GM12878 (cell line): Measurements from ENCODE around the gene CHDH. TPM values are rescaled to one million over a fixed set of nuclear protein-coding genes. Genes with fewer than 3 reads are reported as not detected.

Source experiments
- BCL11A ChIP-seq: IDR thresholded peaks from 2 replicates; pipeline ENCODE4 v1.6.1; 2011; ENCODE audit warnings: low read depth, low read length
- CEBPZ ChIP-seq: fragments of 150-350 bp; IDR thresholded peaks from 2 replicates; pipeline ENCODE4 v1.6.1; 2016; ENCODE audit warnings: low read depth, low read length
- E4F1 ChIP-seq: fragments of 450-650 bp; IDR thresholded peaks from 2 replicates; pipeline ENCODE4 v1.6.1; 2018; ENCODE audit warnings: borderline replicate concordance, mild to moderate bottlenecking; ENCODE audit not compliant: partially characterized antibody
- IRF5 ChIP-seq: fragments of 450-650 bp; IDR thresholded peaks from 2 replicates; pipeline ENCODE4 v1.6.1; 2017; ENCODE audit warnings: borderline replicate concordance
- TARDBP ChIP-seq: IDR thresholded peaks from 2 replicates; pipeline ENCODE4 v1.6.1; 2016; ENCODE audit warnings: borderline replicate concordance
- ZBTB11 ChIP-seq: fragments of 450-650 bp; formaldehyde crosslinking; IDR thresholded peaks from 2 replicates; pipeline ENCODE4 v1.5.0; 2022; ENCODE audit warnings: mild to moderate bottlenecking, missing genetic modification characterization
- polyA plus RNA-seq, 11 experiments: library from polyadenylated mRNA; depleted of rRNA in 4 of 11; unstranded in 6 of 11; stranded (reverse) in 5 of 11; fragments of >200 nt; fragmentation: Nextera tagmentation in 4 of 11; fragmentation: Illumina TruSeq in 1 of 11; extraction: Ambion mirVana in 4 of 11; extraction: Trizol in 1 of 11; gene quantifications; 1 replicate in 1 of 11; 2 replicates in 10 of 11; pipeline versions ENCODE4 v1.2.1 to v1.2.3, GENCODE V29; 2011 to 2016; ENCODE audit warnings: inconsistent platforms in 2 of 11, missing spikeins in 2 of 11, low read depth in 1 of 11
- total RNA-seq, 4 experiments: library from RNA; depleted of rRNA in 3 of 4; stranded (reverse); fragments of >200 nt in 3 of 4; fragmentation: Illumina TruSeq in 1 of 4; extraction: Trizol in 1 of 4; gene quantifications; 2 replicates each; pipeline versions ENCODE4 v1.2.1 to v1.2.3, GENCODE V29; 2013 to 2021

Gene CHDH
- total and polyA plus RNA-seq, 10 of the 15 experiments (the other 5 are each of a cell fraction or from before 2014, with no cell fraction given): 0.95 to 8.3 (median 2.9) TPM

- TF ChIP-seq CEBPZ (no peak), E4F1 (no peak), TARDBP (no peak), ZBTB11 (no peak), IRF5 (no peak), BCL11A (no peak)
- TF ChIP-seq, all 136 proteins: peak for 0
Observed at GRCh38 chr3:53860196-53860595, 14.0 kb upstream of the CHDH start (continued).
